ENCODE results near the gene RGS1. TPM values are rescaled to one million over a fixed set of nuclear protein-coding genes. Genes with fewer than 3 reads are reported as not detected.
A peak's percentile ranks its signal among the peaks of the same experiment; 100 is the strongest.

Gene RGS1
- total and polyA plus RNA-seq, 2 of the 8 experiments (the other 6 are each of a cell fraction or from before 2014, with no cell fraction given), result not detected

- Histone ChIP-seq H2BK5ac (ENCODE audit: low read depth, low read length) (no peak overlapping the region), H3K14ac (ENCODE audit: insufficient read length) (no peak overlapping the region), H4K20me1 (replicated peaks in 1 of 2; ENCODE audit: control insufficient read depth in 1 of 2, insufficient read depth in 2 of 2, low read length in 2 of 2) (no peaks in the 10 kb centered on the region), H2AK5ac (ENCODE audit: low read depth, low read length) (no peak overlapping the region), H3K4me3 (ENCODE audit: extremely low read depth in 1 of 4, insufficient read depth in 2 of 4, low read depth in 3 of 4, low read length in 4 of 4) (no peak overlapping the region), H4K91ac (replicated peaks; ENCODE audit: insufficient read length, low read length) (no peak overlapping the region), H4K5ac (ENCODE audit: insufficient read length, low read depth, low read length) (no peak overlapping the region), H3K79me2 (ENCODE audit: control insufficient read depth in 1 of 2, insufficient read depth in 2 of 2, low read length in 2 of 2) (no peaks in the 10 kb centered on the region), H3K23ac (ENCODE audit: insufficient read length) (no peak overlapping the region), H3K4me2 (ENCODE audit: insufficient read depth in 1 of 2, low read depth in 2 of 2, low read length in 2 of 2) (no peak overlapping the region), H2BK20ac (ENCODE audit: low read length) (no peak overlapping the region), H2BK120ac (replicated peaks; ENCODE audit: low read depth, low read length) (no peak overlapping the region), H2BK12ac (ENCODE audit: low read depth, low read length) (no peak overlapping the region), H3K18ac (ENCODE audit: extremely low read depth, low read length) (no peak overlapping the region), H3K27ac (ENCODE audit: low read depth, low read length) (no peak overlapping the region), H3K36me3 (ENCODE audit: control insufficient read depth in 2 of 4, insufficient read depth in 4 of 4, low read length in 3 of 4) (no peaks in the 10 kb centered on the region), H3K9me3 (ENCODE audit: insufficient read depth in 2 of 2, low read depth in 1 of 2, low read length in 1 of 2) (no peaks in the 10 kb centered on the region), H3K79me1 (ENCODE audit: low read depth, low read length) (no peaks in the 10 kb centered on the region), H4K8ac (ENCODE audit: extremely low read depth, insufficient read depth, low read length) (no peak overlapping the region), H2AFZ (ENCODE audit: low read length) (no peak overlapping the region), H3K4me1 (replicated peaks in 1 of 4; ENCODE audit: control insufficient read depth in 3 of 4, insufficient read depth in 4 of 4, low read length in 3 of 4) (no peaks in the 10 kb centered on the region), H3K23me2 (ENCODE audit: low read depth, low read length) (no peaks in the 10 kb centered on the region), H3K4ac (replicated peaks; ENCODE audit: insufficient read length, low read depth, low read length) (no peak overlapping the region), H3K27me3 (replicated peaks in 1 of 4; ENCODE audit: control insufficient read depth in 3 of 4, extremely low read depth in 1 of 4, insufficient read depth in 3 of 4, low read length in 3 of 4) (no peaks in the 10 kb centered on the region), H2BK15ac (ENCODE audit: low read length) (0 out of 2 replicates have a peak overlapping the region, but pooled peaks have one; percentile 20), H3K56ac (replicated peaks; ENCODE audit: insufficient read length, low read depth, low read length) (no peak overlapping the region), H3K9ac (replicated peaks in 1 of 4; ENCODE audit: extremely low read depth in 1 of 4, low read depth in 3 of 4, low read length in 3 of 4) (no peak overlapping the region)
- DNase-seq (ENCODE audit: low read depth in 1 of 2, low spot score in 2 of 2) (no peak), FAIRE-seq (no peak)
- ChIA-PET CTCF (ENCODE audit: partially characterized antibody) (interaction anchor here (1.2 to 1.5 kb wide), 2 partner anchors 9 to 77 kb away, joined by 3 to 4 read pairs; no protein-coding TSS in a partner anchor), POLR2A (ENCODE audit: partially characterized antibody) (no interaction called here)
- WGBS, 2 experiments (ENCODE audit: extremely low coverage in 1 of 2, insufficient coverage in 1 of 2, insufficient read length in 1 of 2, insufficient replicate concordance in 2 of 2, low coverage in 1 of 2, low lambda C conversion rate in 2 of 2, missing lambda C conversion rate in 1 of 2), result 90% methylated on average over 2 of the region's 2 CpGs; no CpG with 5 or more reads in 1 of the 2 experiments
- TF ChIP-seq BACH1 (IDR thresholded peaks at IDR 0.05; ENCODE audit: low read length) (no peak), RFX5 (IDR thresholded peaks at IDR 0.05; ENCODE audit: borderline replicate concordance, low read depth, low read length) (no peak), TAF1 (IDR thresholded peaks at IDR 0.05; ENCODE audit: low read depth, low read length) (no peak), JUN (IDR thresholded peaks at IDR 0.05; ENCODE audit: low read depth, low read length) (no peak), KDM4A (IDR thresholded peaks at IDR 0.05; ENCODE audit: low read depth, low read length, severe bottlenecking) (no peak), GABPA (IDR thresholded peaks at IDR 0.05; ENCODE audit: borderline replicate concordance, insufficient read depth, low read length) (no peak), RAD21 (IDR thresholded peaks at IDR 0.05 in 1 of 2, conservative IDR thresholded peaks at IDR 0.05 in 1 of 2; ENCODE audit: low read depth in 2 of 2, low read length in 2 of 2) (no peak), HDAC2 (IDR thresholded peaks at IDR 0.05; ENCODE audit: borderline replicate concordance in 1 of 2, low read depth in 2 of 2, low read length in 2 of 2) (no peak)
Observed at GRCh38 chr1:192550922-192551534, 24.5 kb upstream of the RGS1 start.
